Fibroblast of the aortic adventitia (primary cell): ENCODE data around the gene CCNC. TPM values are rescaled to one million over a fixed set of nuclear protein-coding genes. Genes with fewer than 3 reads are reported as not detected.

ENCODE experiments used
- DNase-seq: peaks from one replicate; pipeline ENCODE4 v3.0.0-alpha.2; 2010; ENCODE audit warnings: low read depth
- H3K4me3 ChIP-seq: 2 replicates; pipeline ENCODE4 v1.5.1; 2011; ENCODE audit warnings: low read depth, mild to moderate bottlenecking, control low read depth, low read length, moderate library complexity
- small RNA-seq: library from RNA; depleted of rRNA; stranded (forward); fragments of <200 nt; gene quantifications from one replicate; pipeline ENCODE3, GENCODE V24; 2012
- total RNA-seq: library from RNA; depleted of rRNA; stranded (reverse); fragments of >200 nt; gene quantifications from 2 replicates; pipeline ENCODE4 v1.2.3, GENCODE V29; 2012; ENCODE audit warnings: low replicate concordance
- TF ChIP-seq, protein P1 (sequence below): IDR thresholded peaks from 2 replicates; pipeline ENCODE4 v1.5.1; 2011; ENCODE audit warnings: mild to moderate bottlenecking, low read length, control low read depth, inconsistent platforms; ENCODE audit not compliant: insufficient read depth

The CCNC gene
- total RNA-seq, 1 donor, result 52.4 TPM

DNA sequence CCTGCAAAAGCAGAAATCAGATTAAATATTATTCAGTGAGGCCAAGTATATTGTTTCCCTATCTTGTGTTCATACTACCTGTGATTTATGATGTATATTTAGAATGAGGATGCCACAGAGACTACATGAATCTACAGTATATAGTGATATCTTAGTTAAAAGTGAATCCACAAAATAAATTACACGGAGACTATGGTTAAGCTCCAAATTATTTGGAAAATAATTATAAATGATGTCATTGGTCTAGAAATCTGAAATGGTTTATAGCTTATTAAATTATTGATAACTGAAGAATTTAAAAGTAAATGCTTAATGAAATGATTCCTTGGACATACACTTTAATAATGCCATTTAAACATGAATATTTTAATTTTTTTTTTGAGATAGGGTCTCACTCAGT lies 49.0 kb downstream of the CCNC start:
- H3K4me3 ChIP-seq, result no peak overlapping the region
- DNase-seq, result no peak
- TF ChIP-seq, protein P1, sequence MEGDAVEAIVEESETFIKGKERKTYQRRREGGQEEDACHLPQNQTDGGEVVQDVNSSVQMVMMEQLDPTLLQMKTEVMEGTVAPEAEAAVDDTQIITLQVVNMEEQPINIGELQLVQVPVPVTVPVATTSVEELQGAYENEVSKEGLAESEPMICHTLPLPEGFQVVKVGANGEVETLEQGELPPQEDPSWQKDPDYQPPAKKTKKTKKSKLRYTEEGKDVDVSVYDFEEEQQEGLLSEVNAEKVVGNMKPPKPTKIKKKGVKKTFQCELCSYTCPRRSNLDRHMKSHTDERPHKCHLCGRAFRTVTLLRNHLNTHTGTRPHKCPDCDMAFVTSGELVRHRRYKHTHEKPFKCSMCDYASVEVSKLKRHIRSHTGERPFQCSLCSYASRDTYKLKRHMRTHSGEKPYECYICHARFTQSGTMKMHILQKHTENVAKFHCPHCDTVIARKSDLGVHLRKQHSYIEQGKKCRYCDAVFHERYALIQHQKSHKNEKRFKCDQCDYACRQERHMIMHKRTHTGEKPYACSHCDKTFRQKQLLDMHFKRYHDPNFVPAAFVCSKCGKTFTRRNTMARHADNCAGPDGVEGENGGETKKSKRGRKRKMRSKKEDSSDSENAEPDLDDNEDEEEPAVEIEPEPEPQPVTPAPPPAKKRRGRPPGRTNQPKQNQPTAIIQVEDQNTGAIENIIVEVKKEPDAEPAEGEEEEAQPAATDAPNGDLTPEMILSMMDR, result no peak

DNA sequence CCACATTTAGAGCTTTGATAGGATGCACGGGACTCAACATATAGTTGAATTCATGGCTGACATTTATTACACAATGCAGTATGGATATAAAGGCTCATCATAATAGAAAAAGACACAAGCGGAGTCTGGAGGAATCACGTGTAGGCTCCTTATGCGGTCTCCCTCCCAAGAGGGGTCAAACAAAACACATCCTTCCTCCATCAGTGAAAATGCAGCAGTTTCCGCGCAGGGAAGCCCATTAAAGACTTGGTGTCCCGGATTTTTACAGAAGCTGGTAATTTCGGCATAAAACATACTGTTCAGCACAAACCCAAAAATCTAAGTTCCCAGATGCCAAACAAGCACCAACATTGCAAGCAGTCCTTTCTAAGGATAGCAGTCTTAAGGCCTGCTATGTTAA lies 54.4 kb downstream of the CCNC start:
- TF ChIP-seq, protein P1, result no peak
- peak overlapping the region; percentile 82 for H3K4me3 ChIP-seq
- peak; percentile 15 for DNase-seq

DNA sequence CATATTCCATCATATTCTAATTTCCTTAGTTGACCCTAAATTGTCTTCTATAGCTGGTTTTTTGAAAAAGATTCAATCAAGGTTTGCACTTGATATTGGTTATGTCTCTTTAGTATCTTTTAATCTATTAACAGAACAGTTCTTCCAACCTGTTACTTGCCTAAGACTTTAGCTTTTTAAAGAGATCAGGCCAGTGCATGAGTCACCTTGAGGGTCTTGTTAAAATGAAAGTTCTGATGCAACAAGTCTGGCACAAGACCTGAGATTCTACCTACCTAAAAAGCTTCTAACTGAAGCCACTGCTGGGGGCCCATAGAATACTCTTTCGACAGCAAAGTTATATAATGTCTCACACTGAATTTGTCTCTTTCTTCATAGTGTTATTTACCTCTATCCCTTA lies 56.4 kb downstream of the CCNC start:
- no peak overlapping the region for H3K4me3 ChIP-seq
- TF ChIP-seq, protein P1, result no peak
- peak; percentile 39 for DNase-seq

DNA sequence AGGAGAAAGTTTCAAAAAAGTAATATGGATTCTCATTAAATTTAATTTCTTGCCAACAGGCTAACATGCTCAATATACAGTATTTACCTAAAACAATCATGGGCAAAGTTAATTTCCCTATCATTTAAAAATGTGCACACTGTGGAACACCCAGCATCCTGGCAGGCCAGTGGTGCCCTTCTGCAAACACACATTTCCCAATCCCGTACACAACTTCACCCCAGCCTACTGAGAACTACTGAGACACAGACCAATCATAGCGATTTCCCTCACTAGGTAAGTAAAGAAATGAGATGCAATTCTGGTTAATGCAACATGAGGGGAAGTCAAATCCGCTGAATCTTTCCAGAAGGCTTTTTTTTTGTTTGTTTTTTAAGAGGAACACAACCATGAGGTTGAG lies 60.8 kb downstream of the CCNC start:
- DNase-seq, result no peak
- H3K4me3 ChIP-seq, result no peak overlapping the region
- TF ChIP-seq, protein P1, result no peak

DNA sequence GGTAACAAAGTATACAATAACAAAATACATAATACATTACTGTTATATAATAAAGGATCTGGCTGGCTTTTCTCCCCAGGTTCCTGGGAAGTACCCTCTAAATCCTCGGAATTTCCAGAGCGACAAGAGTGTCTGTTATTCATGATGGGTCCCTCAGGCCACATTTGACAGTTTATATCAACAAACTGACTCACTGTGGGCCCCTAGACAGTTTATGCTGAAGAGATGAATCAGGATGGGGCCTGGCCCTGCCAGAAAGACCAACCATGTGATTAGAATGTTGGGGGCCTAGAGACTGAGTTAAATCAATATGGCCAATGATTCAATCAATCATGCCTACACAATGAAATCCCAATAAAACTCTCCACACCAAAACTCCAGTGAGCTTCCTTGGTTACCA lies 66.7 kb downstream of the CCNC start:
- H3K4me3 ChIP-seq, result no peak overlapping the region
- DNase-seq, result no peak
- TF ChIP-seq, protein P1, result no peak

DNA sequence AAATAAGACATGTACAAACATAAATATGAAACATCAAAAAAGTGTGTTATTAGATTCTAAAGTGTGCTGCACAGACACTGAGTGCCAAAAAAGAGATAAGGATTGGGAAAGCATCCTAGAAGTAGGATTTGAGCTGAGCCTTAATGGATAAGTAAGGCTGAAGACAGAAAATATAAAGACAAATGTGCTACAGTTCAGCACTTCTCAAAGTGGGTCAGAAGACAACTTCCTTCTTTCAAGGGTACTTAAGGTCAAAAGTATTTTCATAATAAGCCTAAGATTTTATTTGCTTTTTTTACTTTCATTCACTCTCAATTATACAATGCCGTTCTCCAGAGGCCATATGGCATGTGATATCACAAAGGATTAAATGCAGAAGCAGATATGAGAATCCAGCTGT lies 70.0 kb downstream of the CCNC start:
- DNase-seq, result no peak
- TF ChIP-seq, protein P1, result no peak
- no peak overlapping the region for H3K4me3 ChIP-seq

DNA sequence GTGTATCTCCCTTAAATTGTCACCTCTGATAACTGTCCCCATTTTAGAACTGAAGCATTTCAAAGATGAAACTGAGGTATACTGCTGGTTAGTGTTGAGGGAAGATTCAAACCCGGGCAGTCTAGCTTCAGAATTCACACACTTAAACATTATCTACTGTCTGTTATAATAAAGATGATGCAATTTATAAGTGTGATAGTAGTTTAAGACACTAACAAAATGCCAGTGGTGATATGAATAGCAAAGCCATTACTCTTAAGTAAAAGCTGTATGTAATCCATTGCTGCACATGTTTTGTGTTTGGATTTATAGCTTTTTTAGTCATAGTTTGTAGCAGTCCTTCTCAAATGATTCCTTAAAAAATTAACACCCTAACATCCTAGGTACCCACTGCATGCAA lies 73.0 kb downstream of the CCNC start:
- H3K4me3 ChIP-seq, result no peak overlapping the region
- TF ChIP-seq, protein P1, result no peak
- peak; percentile 3 for DNase-seq

Small RNA genes lying within 50 kb of the gene (small RNA-seq; reads per million reads assigned to genes)
- not detected for gene RF00019

Other genes with a start within 250 kb of the CCNC start
- 0.08 and 0.54 TPM in 2 replicates for gene FAXC, start 219.0 kb downstream of the CCNC start, total RNA-seq
- 6.3 and 8.9 TPM in 2 replicates for gene COQ3, start 174.5 kb downstream of the CCNC start, total RNA-seq
- gene PNISR, start 143.4 kb downstream of the CCNC start, total RNA-seq, result 60.4 and 69.4 TPM in 2 replicates
- gene USP45, start 53.2 kb downstream of the CCNC start, total RNA-seq, result 23.7 and 24.2 TPM in 2 replicates
- not detected in 2 replicates for gene PRDM13, start 38.2 kb upstream of the CCNC start, total RNA-seq